Ascending aorta (tissue), 2 donors: ENCODE data around the gene SMG6. TPM values are rescaled to one million over a fixed set of nuclear protein-coding genes. Genes with fewer than 3 reads are reported as not detected.
A peak's percentile ranks its signal among the peaks of the same experiment; 100 is the strongest.

ENCODE experiments used
- DNase-seq, 2 donors: peaks; one replicate each; pipeline ENCODE4 v3.0.0-alpha.2; 2019; ENCODE audit warnings: low spot score in 2 of 2
- H3K27ac ChIP-seq, 2 donors: fragments of 200-600 bp; sonication (generic); one replicate each; pipeline ENCODE4 v1.5.1; 2016 to 2017; ENCODE audit warnings: mild to moderate bottlenecking in 1 of 2
- H3K27me3 ChIP-seq: fragments of 200-600 bp; sonication (generic); one replicate; pipeline ENCODE4 v1.5.1; 2017
- H3K36me3 ChIP-seq, 2 donors: fragments of 200-600 bp; sonication (generic); one replicate each; pipeline ENCODE4 v1.5.1; 2016
- H3K4me1 ChIP-seq, 2 donors: fragments of 200-600 bp; sonication (generic); one replicate each; pipeline ENCODE4 v1.5.1; 2016 to 2017; ENCODE audit warnings: mild to moderate bottlenecking in 1 of 2
- H3K4me3 ChIP-seq, 2 donors: fragments of 200-600 bp; sonication (generic); one replicate each; pipeline ENCODE4 v1.5.1; 2016 to 2017; ENCODE audit warnings: mild to moderate bottlenecking in 1 of 2
- H3K9me3 ChIP-seq, 2 donors: fragments of 200-600 bp; sonication (generic); one replicate each; pipeline ENCODE4 v1.5.1; 2016
- intact Hi-C: fragments of 100-400 bp; cut with DNase I; formaldehyde crosslinking; loops from one replicate; pipeline ENCODE4 v1.15.1; 2023
- total RNA-seq: library from RNA; depleted of rRNA; stranded (reverse); fragments of >200 nt; gene quantifications from one replicate; pipeline ENCODE4 v1.1.0, GENCODE V29; 2016
- TF ChIP-seq, protein P1 (sequence below), 3 experiments: fragments of 200-600 bp in 2 of 3; fragments of 450-650 bp in 1 of 3; sonication (generic) in 2 of 3; IDR thresholded peaks; one replicate each; pipeline ENCODE4 v1.5.1; 2016 to 2019; ENCODE audit warnings: antibody characterized with exemption in 3 of 3, mild to moderate bottlenecking in 1 of 3, moderate library complexity in 1 of 3

The SMG6 gene
- total RNA-seq, 1 donor from 2014 or later: 50.8 TPM

DNA sequence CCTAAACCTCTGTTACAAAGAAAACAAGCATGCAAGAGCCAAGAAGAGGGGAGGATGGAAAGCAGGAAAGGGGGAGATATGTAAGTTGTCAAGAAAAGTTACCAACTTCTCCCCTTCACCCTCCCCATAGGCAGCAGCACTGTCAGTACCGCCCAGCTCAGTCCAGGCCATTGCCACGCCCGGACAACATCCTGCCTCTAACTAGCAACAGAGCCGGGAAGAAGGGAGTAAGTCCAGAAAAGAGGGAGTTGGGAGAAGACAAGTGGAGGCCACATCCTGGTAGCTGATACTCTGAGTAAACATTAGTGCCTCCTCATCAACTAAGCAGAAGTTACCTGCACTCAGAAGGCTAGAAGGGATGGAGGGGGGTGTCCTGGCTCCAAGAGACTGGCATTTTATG, 113.6 kb downstream of the SMG6 start:
- H3K27me3 ChIP-seq: no peaks in the 10 kb centered on the region
- intact Hi-C loops: no loop called here
- H3K27ac ChIP-seq: peak overlapping the region; percentile 10 to 59
- H3K9me3 ChIP-seq: no peaks in the 10 kb centered on the region
- no peak overlapping the region for H3K4me3 ChIP-seq
- DNase-seq: no peak
- TF ChIP-seq, protein P1, sequence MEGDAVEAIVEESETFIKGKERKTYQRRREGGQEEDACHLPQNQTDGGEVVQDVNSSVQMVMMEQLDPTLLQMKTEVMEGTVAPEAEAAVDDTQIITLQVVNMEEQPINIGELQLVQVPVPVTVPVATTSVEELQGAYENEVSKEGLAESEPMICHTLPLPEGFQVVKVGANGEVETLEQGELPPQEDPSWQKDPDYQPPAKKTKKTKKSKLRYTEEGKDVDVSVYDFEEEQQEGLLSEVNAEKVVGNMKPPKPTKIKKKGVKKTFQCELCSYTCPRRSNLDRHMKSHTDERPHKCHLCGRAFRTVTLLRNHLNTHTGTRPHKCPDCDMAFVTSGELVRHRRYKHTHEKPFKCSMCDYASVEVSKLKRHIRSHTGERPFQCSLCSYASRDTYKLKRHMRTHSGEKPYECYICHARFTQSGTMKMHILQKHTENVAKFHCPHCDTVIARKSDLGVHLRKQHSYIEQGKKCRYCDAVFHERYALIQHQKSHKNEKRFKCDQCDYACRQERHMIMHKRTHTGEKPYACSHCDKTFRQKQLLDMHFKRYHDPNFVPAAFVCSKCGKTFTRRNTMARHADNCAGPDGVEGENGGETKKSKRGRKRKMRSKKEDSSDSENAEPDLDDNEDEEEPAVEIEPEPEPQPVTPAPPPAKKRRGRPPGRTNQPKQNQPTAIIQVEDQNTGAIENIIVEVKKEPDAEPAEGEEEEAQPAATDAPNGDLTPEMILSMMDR (IDR thresholded peaks at IDR 0.05): no peak
- H3K4me1 ChIP-seq: peaks cover 2 to 39% of the 10 kb centered on the region in 2 donors
- H3K36me3 ChIP-seq: peaks cover 9 to 27% of the 10 kb centered on the region in 2 donors

DNA sequence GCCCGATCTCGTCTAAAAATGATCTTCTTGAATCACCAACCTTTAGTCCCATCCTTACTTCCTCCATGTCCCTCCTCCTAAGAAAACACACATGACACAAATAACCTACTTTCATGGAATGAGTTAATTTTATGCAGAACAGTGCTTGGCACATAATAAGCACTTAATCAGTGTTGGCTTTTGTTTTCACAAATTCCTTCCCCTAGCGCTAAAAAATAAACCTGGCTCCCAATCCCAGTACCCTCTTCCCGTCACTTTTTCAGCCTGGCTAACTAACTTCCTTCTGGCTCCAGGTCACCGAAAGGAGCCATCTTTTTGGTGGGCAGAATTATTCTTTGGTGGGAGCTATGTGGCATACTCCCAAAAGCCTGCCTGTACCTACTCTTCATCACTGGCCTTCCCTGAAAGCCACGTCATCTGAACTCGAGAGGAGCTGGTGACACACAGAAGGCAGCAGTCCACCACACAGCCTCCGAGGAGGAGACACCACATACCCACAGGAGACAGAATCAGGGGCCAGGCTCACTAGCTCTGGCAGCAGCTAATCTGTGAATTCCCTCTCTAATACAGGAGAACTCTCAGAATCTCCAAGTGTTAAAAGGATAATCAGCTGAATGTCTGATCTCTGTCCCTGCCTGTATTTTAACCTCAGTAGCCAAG, 114.5 kb downstream of the SMG6 start:
- Histone ChIP-seq H3K4me3 (no peak overlapping the region), H3K36me3 (peaks cover 9 to 28% of the 10 kb centered on the region in 2 donors), H3K27ac (peak overlapping the region; percentile 40 to 59), H3K9me3 (no peaks in the 10 kb centered on the region), H3K4me1 (peaks cover 2 to 39% of the 10 kb centered on the region in 2 donors), H3K27me3 (no peaks in the 10 kb centered on the region)
- intact Hi-C loops: no loop called here
- DNase-seq: no peak
- TF ChIP-seq, protein P1 (IDR thresholded peaks at IDR 0.05): no peak

DNA sequence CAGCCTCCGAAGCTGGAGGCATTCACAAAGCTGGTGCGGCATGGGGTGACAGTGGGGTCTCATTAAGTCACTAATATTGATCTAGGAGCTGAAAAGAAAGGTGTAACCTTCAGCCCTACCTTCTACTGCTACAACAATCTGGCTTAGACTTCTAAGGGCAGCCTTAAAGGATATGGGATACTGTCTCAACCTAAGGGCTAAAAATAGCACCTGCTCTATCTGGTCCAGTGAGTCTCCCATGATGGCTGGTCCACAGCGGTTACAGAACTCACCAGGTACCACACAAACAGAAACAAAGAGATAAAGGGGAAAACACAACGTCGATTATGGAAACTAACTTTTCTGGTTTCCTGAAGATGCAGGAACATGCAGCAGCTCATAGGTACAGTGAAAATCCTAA, 115.8 kb downstream of the SMG6 start:
- peaks cover 9 to 28% of the 10 kb centered on the region in 2 donors for H3K36me3 ChIP-seq
- no peak overlapping the region for H3K27ac ChIP-seq
- H3K27me3 ChIP-seq: no peaks in the 10 kb centered on the region
- intact Hi-C loops: no loop called here
- peaks cover 2 to 37% of the 10 kb centered on the region in 2 donors for H3K4me1 ChIP-seq
- no peak for DNase-seq
- TF ChIP-seq, protein P1 (IDR thresholded peaks at IDR 0.05): no peak
- H3K9me3 ChIP-seq: no peaks in the 10 kb centered on the region
- no peak overlapping the region for H3K4me3 ChIP-seq

DNA sequence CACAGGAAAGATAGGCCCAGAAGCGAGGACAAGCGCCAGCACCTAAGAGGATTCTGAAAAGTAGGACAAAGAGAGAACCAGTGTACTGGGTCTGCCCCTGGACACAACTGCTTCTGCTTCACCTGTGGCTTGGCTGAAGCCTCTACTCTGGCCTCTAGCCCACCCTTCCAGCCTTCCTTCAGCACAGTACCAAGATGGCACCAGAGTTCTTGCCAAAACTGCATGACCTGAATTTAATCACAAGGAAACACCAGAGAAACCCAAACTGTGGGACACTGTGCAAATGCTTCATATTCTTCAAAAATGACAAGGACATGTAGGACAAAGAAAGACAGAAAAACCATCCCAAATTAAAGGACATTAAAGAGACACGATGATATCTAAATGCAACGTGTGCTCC, 116.6 kb downstream of the SMG6 start:
- intact Hi-C loops: no loop called here
- H3K9me3 ChIP-seq: no peaks in the 10 kb centered on the region
- no peak overlapping the region for H3K4me3 ChIP-seq
- peaks cover 9 to 28% of the 10 kb centered on the region in 2 donors for H3K36me3 ChIP-seq
- peaks cover 2 to 37% of the 10 kb centered on the region in 2 donors for H3K4me1 ChIP-seq
- TF ChIP-seq, protein P1 (IDR thresholded peaks at IDR 0.05): no peak
- H3K27ac ChIP-seq: no peak overlapping the region
- H3K27me3 ChIP-seq: no peaks in the 10 kb centered on the region
- DNase-seq: no peak

DNA sequence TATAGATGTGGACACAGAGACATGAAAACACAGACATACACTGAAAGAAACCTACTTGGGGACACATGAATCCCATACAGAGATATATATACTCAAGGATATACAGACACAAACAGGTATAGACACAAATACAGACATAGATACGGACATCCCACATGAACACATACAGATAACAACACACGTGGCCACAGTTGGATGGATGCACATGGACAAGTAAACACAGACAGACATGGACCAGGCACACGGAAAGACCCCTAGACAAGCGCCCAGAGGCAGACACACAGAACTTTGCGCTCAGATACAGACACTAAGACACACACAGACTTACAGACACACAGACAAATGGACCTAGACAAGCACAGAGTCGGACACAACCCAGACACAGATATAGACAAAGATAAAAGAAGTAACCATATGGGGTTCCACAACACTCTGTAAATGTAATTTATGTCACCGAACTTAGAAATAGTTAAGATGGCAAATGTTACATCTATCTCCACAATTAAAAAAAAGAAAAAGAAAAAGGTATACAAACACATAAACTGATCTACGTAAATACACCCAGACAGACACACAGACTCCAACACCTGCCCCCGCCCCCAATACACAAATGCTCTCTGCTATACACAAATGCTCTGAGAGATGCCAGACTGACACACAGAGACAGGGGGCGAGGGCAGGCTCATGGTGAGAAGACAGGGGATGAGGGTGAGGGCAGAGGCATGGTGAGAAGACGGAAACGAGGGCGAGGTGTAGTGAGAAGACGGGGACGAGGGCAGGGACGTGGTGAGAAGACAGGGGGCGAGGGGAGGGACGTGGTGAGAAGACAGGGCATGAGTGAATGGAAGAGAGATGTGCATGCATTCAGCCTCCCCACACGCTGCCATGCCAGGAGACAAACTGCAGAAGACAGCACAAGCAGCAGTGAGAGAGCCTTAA, 118.3 kb downstream of the SMG6 start:
- Histone ChIP-seq H3K27ac (no peak overlapping the region), H3K4me3 (no peak overlapping the region), H3K27me3 (no peaks in the 10 kb centered on the region), H3K4me1 (peaks cover 13 to 39% of the 10 kb centered on the region in 2 donors), H3K36me3 (peaks cover 9 to 28% of the 10 kb centered on the region in 2 donors), H3K9me3 (no peaks in the 10 kb centered on the region)
- DNase-seq: no peak
- intact Hi-C loops: no loop called here
- TF ChIP-seq, protein P1 (IDR thresholded peaks at IDR 0.05): no peak
